HEK293 (cell line): ENCODE measurements around the gene FBXL13.
A peak's percentile ranks its signal among the peaks of the same experiment; 100 is the strongest.

Experiments used
- FEZF1 ChIP-seq: fragments of 450-650 bp; formaldehyde crosslinking; IDR thresholded peaks from 2 replicates; pipeline ENCODE4 v1.5.1; 2016; ENCODE audit warnings: missing biosample characterization, missing genetic modification characterization
- GLI4 ChIP-seq: fragments of 450-650 bp; formaldehyde crosslinking; IDR thresholded peaks from 2 replicates; pipeline ENCODE4 v1.5.1; 2016; ENCODE audit warnings: missing biosample characterization, missing genetic modification characterization
- HOXC10 ChIP-seq: sonication (generic); formaldehyde crosslinking; IDR thresholded peaks from 2 replicates; pipeline ENCODE4 v1.8.1; 2023; ENCODE audit warnings: mild to moderate bottlenecking, missing genetic modification reagents
- HOXD13 ChIP-seq: sonication (generic); formaldehyde crosslinking; IDR thresholded peaks from 2 replicates; pipeline ENCODE4 v1.8.0; 2022; ENCODE audit warnings: missing genetic modification reagents, borderline replicate concordance
- OVOL3 ChIP-seq: fragments of 450-650 bp; formaldehyde crosslinking; IDR thresholded peaks from 2 replicates; pipeline ENCODE4 v1.5.1; 2016; ENCODE audit warnings: missing biosample characterization, missing genetic modification characterization
- REST ChIP-seq: fragments of 450-650 bp; formaldehyde crosslinking; IDR thresholded peaks from 2 replicates; pipeline ENCODE4 v1.5.1; 2016; ENCODE audit warnings: missing biosample characterization, missing genetic modification characterization
- ZBTB11 ChIP-seq: fragments of 450-650 bp; formaldehyde crosslinking; conservative IDR thresholded peaks from 2 replicates; pipeline ENCODE4 v1.5.1; 2016; ENCODE audit warnings: low read depth, missing biosample characterization, missing genetic modification characterization
- ZBTB20 ChIP-seq: fragments of 450-650 bp; formaldehyde crosslinking; IDR thresholded peaks from 2 replicates; pipeline ENCODE4 v1.5.1; 2016; ENCODE audit warnings: missing biosample characterization, missing genetic modification characterization
- ZBTB48 ChIP-seq: fragments of 450-650 bp; formaldehyde crosslinking; IDR thresholded peaks from 2 replicates; pipeline ENCODE4 v1.5.1; 2016; ENCODE audit warnings: missing biosample characterization, missing genetic modification characterization
- ZNF133 ChIP-seq: fragments of 450-650 bp; formaldehyde crosslinking; IDR thresholded peaks from 2 replicates; pipeline ENCODE4 v1.5.1; 2016; ENCODE audit warnings: missing biosample characterization, missing genetic modification characterization
- ZNF148 ChIP-seq: fragments of 450-650 bp; formaldehyde crosslinking; IDR thresholded peaks from 2 replicates; pipeline ENCODE4 v1.5.0; 2017; ENCODE audit warnings: missing biosample characterization, missing genetic modification characterization, borderline replicate concordance
- ZNF157 ChIP-seq: fragments of 450-650 bp; formaldehyde crosslinking; IDR thresholded peaks from 2 replicates; pipeline ENCODE4 v1.5.1; 2016; ENCODE audit warnings: missing biosample characterization, missing genetic modification characterization
- ZNF16 ChIP-seq: fragments of 450-650 bp; formaldehyde crosslinking; IDR thresholded peaks from 2 replicates; pipeline ENCODE4 v1.5.1; 2016; ENCODE audit warnings: low read depth, missing biosample characterization, missing genetic modification characterization
- ZNF175 ChIP-seq: fragments of 450-650 bp; formaldehyde crosslinking; IDR thresholded peaks from 2 replicates; pipeline ENCODE4 v1.5.1; 2016; ENCODE audit warnings: missing biosample characterization, missing genetic modification characterization
- ZNF239 ChIP-seq: fragments of 450-650 bp; formaldehyde crosslinking; IDR thresholded peaks from 2 replicates; pipeline ENCODE4 v1.5.1; 2016; ENCODE audit warnings: missing biosample characterization, missing genetic modification characterization
- ZNF280C ChIP-seq: fragments of 450-650 bp; formaldehyde crosslinking; IDR thresholded peaks from 2 replicates; pipeline ENCODE4 v1.5.1; 2016; ENCODE audit warnings: missing biosample characterization, missing genetic modification characterization
- ZNF292 ChIP-seq: fragments of 450-650 bp; formaldehyde crosslinking; IDR thresholded peaks from 2 replicates; pipeline ENCODE4 v1.5.1; 2016; ENCODE audit warnings: low read depth, missing biosample characterization, missing genetic modification characterization, borderline replicate concordance
- ZNF302 ChIP-seq: fragments of 450-650 bp; formaldehyde crosslinking; IDR thresholded peaks from 2 replicates; pipeline ENCODE4 v1.5.1; 2016; ENCODE audit warnings: missing biosample characterization, missing genetic modification characterization, low read depth
- ZNF488 ChIP-seq: fragments of 450-650 bp; formaldehyde crosslinking; IDR thresholded peaks from 2 replicates; pipeline ENCODE4 v1.5.1; 2016; ENCODE audit warnings: missing biosample characterization, missing genetic modification characterization
- ZNF501 ChIP-seq: fragments of 450-650 bp; formaldehyde crosslinking; IDR thresholded peaks from 2 replicates; pipeline ENCODE4 v1.5.1; 2016; ENCODE audit warnings: missing biosample characterization, missing genetic modification characterization
- ZNF510 ChIP-seq: fragments of 450-650 bp; formaldehyde crosslinking; IDR thresholded peaks from 2 replicates; pipeline ENCODE4 v1.5.1; 2018; ENCODE audit warnings: mild to moderate bottlenecking, missing genetic modification characterization, missing biosample characterization; ENCODE audit not compliant: insufficient replicate concordance
- ZNF514 ChIP-seq: fragments of 450-650 bp; formaldehyde crosslinking; IDR thresholded peaks from 2 replicates; pipeline ENCODE4 v1.5.1; 2016; ENCODE audit warnings: missing biosample characterization, missing genetic modification characterization
- ZNF561 ChIP-seq: fragments of 450-650 bp; IDR thresholded peaks from 2 replicates; pipeline ENCODE4 v1.5.1; 2018; ENCODE audit warnings: missing biosample characterization, missing genetic modification characterization, borderline replicate concordance
- ZNF639 ChIP-seq: fragments of 450-650 bp; formaldehyde crosslinking; IDR thresholded peaks from 2 replicates; pipeline ENCODE4 v1.5.1; 2016; ENCODE audit warnings: missing biosample characterization, missing genetic modification characterization
- ZNF76 ChIP-seq: fragments of 450-650 bp; formaldehyde crosslinking; IDR thresholded peaks from 2 replicates; pipeline ENCODE4; 2016; ENCODE audit warnings: low read depth, missing biosample characterization, missing genetic modification characterization, borderline replicate concordance
- ZSCAN23 ChIP-seq: fragments of 450-650 bp; formaldehyde crosslinking; IDR thresholded peaks from 2 replicates; pipeline ENCODE4 v1.5.1; 2016; ENCODE audit warnings: missing biosample characterization, missing genetic modification characterization

FBXL13 gene

GRCh38 chr7:102991540-102992214 lies 82.9 kb downstream of the FBXL13 start (continued):
- peak; percentile 90 for TF ChIP-seq ZNF639
- no peak for TF ChIP-seq ZNF16
- no peak for TF ChIP-seq REST (tag by site-specific recombination)
- peak; percentile 75 for TF ChIP-seq FEZF1
- TF ChIP-seq ZNF76 (tag by site-specific recombination): no peak; the same call in 1 of the 2 replicates
- no peak for TF ChIP-seq GLI4
- 0 out of 2 replicates have a peak, but pooled peaks have one; percentile 30 for TF ChIP-seq ZBTB11
- no peak for TF ChIP-seq ZNF157
- peak; percentile 98 for TF ChIP-seq ZNF133 (tag by site-specific recombination)
- TF ChIP-seq ZNF514: no peak
- TF ChIP-seq ZNF488 (tag by site-specific recombination): no peak
- TF ChIP-seq ZNF280C (tag by site-specific recombination): no peak
- TF ChIP-seq ZBTB48: 0 out of 2 replicates have a peak, but pooled peaks have one; percentile 32
- TF ChIP-seq ZNF175 (tag by site-specific recombination): no peak
- no peak for TF ChIP-seq ZNF292 (tag by site-specific recombination)
- TF ChIP-seq ZBTB20 (tag by site-specific recombination): no peak
- TF ChIP-seq ZNF561 (tag by site-specific recombination): no peak
- peak; percentile 34; the same call in 1 of the 2 replicates for TF ChIP-seq ZNF302 (tag by site-specific recombination)
- TF ChIP-seq HOXC10 (CRISPR knock-in tag): no peak
- TF ChIP-seq HOXD13 (CRISPR knock-in tag): no peak
- 0 out of 2 replicates have a peak, but pooled peaks have one; percentile 77 for TF ChIP-seq ZSCAN23
- TF ChIP-seq ZNF148 (tag by site-specific recombination): no peak
- TF ChIP-seq ZNF239 (tag by site-specific recombination): no peak
- TF ChIP-seq ZNF501: 0 out of 2 replicates have a peak, but pooled peaks have one; percentile 23
- TF ChIP-seq OVOL3: 0 out of 2 replicates have a peak, but pooled peaks have one; percentile 27
- TF ChIP-seq ZNF510 (tag by site-specific recombination): no peak
